Vagina (tissue), 2 donors: Measurements from ENCODE around the gene MSLN. TPM values are rescaled to one million over a fixed set of nuclear protein-coding genes. Genes with fewer than 3 reads are reported as not detected.

Experiments used
- DNase-seq, 2 donors: peaks; one replicate each; pipeline ENCODE4 v3.0.0-alpha.2; 2017; ENCODE audit errors: extremely low spot score in 2 of 2
- H3K27ac ChIP-seq: fragments of 200-600 bp; sonication (generic); one replicate; pipeline ENCODE4 v1.5.1; 2019
- H3K27me3 ChIP-seq: fragments of 200-600 bp; sonication (generic); one replicate; pipeline ENCODE4 v1.5.1; 2019
- H3K36me3 ChIP-seq, 2 donors: fragments of 200-600 bp; sonication (generic); one replicate each; pipeline ENCODE4 v1.5.1; 2017 to 2019
- H3K4me1 ChIP-seq: fragments of 200-600 bp; sonication (generic); one replicate; pipeline ENCODE4 v1.5.1; 2019
- H3K4me3 ChIP-seq, 2 donors: fragments of 200-600 bp; sonication (generic); 1 replicate in 1 of 2; 2 replicates in 1 of 2; pipeline ENCODE4 v1.5.1; 2016 to 2019
- H3K9me3 ChIP-seq: fragments of 200-600 bp; sonication (generic); one replicate; pipeline ENCODE4 v1.5.1; 2019
- POLR2A ChIP-seq, 2 donors: fragments of 450-650 bp; IDR thresholded peaks; one replicate each; pipeline ENCODE4 v1.6.1; 2017; ENCODE audit warnings: antibody characterized with exemption in 2 of 2, mild to moderate bottlenecking in 2 of 2, moderate library complexity in 2 of 2
- POLR2AphosphoS5 ChIP-seq, 2 donors: sonication (generic); formaldehyde crosslinking; IDR thresholded peaks; one replicate each; pipeline ENCODE4 v1.9.0; 2017; ENCODE audit warnings: antibody characterized with exemption in 2 of 2, mild to moderate bottlenecking in 2 of 2, low read depth in 1 of 2; ENCODE audit not compliant: insufficient read depth in 1 of 2
- intact Hi-C: fragments of 100-400 bp; cut with DNase I; formaldehyde crosslinking; loops from one replicate; pipeline ENCODE4 v1.15.1; 2023
- total RNA-seq: library from RNA; depleted of rRNA; stranded (reverse); fragments of >200 nt; gene quantifications from one replicate; pipeline ENCODE4 v1.2.3, GENCODE V29; 2016
- TF ChIP-seq, protein P1 (sequence below), 3 experiments: fragments of 450-650 bp in 2 of 3; fragments of 200-600 bp in 1 of 3; sonication (generic) in 1 of 3; IDR thresholded peaks; one replicate each; pipeline ENCODE4 v1.5.1; 2017 to 2019; ENCODE audit warnings: antibody characterized with exemption in 3 of 3, mild to moderate bottlenecking in 2 of 3, moderate library complexity in 2 of 3

The MSLN gene
- total RNA-seq, 1 donor from 2014 or later: not detected

DNA sequence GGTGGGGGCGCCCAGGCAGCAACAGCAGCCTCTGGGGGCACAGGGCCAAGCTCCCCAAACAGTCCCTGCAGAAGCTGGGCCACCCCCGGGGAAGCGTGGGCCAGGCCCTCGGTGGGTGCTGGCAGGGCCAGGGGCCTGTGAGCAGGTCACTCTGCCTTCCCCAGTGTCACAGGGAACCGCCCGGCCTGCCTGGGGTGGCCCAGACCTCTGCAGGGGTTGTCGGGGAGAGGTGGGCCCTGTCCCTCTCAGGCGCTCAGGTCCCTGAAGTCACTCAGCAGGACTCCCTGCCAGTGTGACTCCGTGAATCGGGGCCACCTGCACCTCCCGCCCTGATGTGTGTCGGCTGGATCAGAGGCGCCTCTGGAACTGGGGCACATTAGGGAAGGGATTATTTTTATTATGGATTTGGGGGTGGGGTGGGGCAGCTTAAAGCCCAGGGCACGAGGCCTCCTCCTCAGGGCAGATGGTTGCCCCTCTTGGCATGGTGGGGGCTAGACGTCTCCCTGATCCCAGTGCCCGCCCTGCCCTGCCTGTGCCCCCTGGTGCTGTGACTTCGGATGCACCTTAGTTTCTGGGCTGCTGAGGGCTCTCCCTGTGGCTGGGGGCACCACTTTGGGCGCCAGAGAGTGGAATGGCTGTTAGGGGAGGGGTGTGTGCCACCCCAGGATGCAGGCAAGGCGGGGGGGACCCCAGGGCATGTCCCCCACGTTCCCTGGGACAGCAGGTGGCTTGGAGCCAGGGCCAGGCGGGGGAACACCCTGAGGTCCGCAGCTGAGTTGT is 41.2 kb downstream of the MSLN start:
- no peak overlapping the region for H3K27ac ChIP-seq
- H3K4me3 ChIP-seq: no peak overlapping the region
- H3K9me3 ChIP-seq: no peaks in the 10 kb centered on the region
- DNase-seq: no peak
- H3K4me1 ChIP-seq: peaks cover 13% of the 10 kb centered on the region
- intact Hi-C loops: no loop called here
- TF ChIP-seq POLR2AphosphoS5 (IDR thresholded peaks at IDR 0.05; ENCODE audit: insufficient read depth in 1 of 2, low read depth in 1 of 2): no peak
- TF ChIP-seq POLR2A (IDR thresholded peaks at IDR 0.05): no peak
- TF ChIP-seq, protein P1, sequence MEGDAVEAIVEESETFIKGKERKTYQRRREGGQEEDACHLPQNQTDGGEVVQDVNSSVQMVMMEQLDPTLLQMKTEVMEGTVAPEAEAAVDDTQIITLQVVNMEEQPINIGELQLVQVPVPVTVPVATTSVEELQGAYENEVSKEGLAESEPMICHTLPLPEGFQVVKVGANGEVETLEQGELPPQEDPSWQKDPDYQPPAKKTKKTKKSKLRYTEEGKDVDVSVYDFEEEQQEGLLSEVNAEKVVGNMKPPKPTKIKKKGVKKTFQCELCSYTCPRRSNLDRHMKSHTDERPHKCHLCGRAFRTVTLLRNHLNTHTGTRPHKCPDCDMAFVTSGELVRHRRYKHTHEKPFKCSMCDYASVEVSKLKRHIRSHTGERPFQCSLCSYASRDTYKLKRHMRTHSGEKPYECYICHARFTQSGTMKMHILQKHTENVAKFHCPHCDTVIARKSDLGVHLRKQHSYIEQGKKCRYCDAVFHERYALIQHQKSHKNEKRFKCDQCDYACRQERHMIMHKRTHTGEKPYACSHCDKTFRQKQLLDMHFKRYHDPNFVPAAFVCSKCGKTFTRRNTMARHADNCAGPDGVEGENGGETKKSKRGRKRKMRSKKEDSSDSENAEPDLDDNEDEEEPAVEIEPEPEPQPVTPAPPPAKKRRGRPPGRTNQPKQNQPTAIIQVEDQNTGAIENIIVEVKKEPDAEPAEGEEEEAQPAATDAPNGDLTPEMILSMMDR (IDR thresholded peaks at IDR 0.05): no peak
- H3K27me3 ChIP-seq: no peaks in the 10 kb centered on the region
- H3K36me3 ChIP-seq: no peaks in the 10 kb centered on the region

DNA sequence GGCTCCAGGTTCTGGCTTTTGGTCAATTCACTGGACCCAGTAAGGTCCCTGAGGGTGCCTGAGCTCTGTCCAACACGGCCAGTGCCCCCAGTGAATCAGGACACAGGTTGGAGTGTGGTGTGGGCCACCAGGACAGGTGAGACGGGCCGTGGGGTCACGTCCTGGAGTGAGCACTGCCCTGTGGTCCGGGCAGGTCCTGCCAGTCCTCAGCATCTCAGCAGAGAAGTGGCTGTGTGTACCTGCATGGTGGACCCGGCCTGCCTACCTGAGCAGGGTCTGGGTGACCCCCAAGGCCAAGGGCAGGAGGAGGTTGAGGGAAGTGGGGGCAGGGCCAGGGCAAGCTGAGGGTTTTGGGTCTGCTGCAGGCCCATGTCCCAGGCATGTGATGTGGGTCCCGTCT is 41.9 kb downstream of the MSLN start:
- TF ChIP-seq POLR2A (IDR thresholded peaks at IDR 0.05) (no peak), POLR2AphosphoS5 (IDR thresholded peaks at IDR 0.05; ENCODE audit: insufficient read depth in 1 of 2, low read depth in 1 of 2) (no peak)
- TF ChIP-seq, protein P1 (IDR thresholded peaks at IDR 0.05): no peak
- H3K27me3 ChIP-seq: no peaks in the 10 kb centered on the region
- intact Hi-C loops: no loop called here
- H3K36me3 ChIP-seq: no peaks in the 10 kb centered on the region
- no peak for DNase-seq
- H3K4me3 ChIP-seq: no peak overlapping the region
- H3K9me3 ChIP-seq: no peaks in the 10 kb centered on the region
- H3K4me1 ChIP-seq: peaks cover 13% of the 10 kb centered on the region
- H3K27ac ChIP-seq: no peak overlapping the region

DNA sequence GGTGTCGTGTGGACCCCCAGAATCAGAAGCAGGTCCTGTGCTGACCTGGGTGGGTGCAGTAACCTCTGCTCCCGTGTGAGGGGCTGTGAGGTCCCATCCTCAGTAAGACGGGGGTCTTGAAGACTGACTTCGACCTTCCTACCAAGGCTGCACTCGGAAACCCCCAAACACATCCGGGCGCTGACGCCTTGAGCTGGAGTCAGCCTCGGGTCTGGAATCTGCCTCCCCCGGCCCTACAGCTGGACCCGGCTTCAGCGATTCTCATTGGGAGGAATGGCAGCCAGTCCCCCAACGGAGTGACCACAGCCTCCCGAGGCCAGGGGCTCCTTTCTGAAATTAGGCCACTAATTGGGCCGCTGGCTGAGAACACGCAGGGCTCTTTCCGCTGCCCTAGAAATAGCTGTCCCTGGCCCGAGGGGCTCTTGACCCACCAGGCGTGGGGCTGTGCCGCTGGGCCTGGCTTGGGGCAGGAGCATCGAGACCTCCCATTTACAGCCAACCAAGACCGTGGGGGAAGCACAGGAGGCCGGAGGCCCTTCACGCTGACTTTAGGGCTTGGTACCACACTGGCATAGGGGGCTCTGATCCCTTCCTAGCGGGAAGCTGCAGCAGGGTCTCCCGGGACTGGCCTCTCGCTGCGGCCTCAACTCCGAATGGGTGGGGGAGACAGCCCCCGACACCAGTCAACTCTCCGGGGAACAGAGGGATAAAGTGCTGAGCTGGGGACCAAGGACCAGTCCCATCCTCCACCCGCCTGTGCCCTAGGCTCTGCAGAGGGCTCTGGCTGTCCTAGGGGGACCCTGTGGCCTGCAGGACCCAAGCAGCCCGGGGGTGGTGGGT is 42.6 kb downstream of the MSLN start:
- TF ChIP-seq, protein P1 (IDR thresholded peaks at IDR 0.05): no peak
- TF ChIP-seq POLR2AphosphoS5 (IDR thresholded peaks at IDR 0.05; ENCODE audit: insufficient read depth in 1 of 2, low read depth in 1 of 2) (no peak), POLR2A (IDR thresholded peaks at IDR 0.05) (no peak)
- intact Hi-C loops: no loop called here

DNA sequence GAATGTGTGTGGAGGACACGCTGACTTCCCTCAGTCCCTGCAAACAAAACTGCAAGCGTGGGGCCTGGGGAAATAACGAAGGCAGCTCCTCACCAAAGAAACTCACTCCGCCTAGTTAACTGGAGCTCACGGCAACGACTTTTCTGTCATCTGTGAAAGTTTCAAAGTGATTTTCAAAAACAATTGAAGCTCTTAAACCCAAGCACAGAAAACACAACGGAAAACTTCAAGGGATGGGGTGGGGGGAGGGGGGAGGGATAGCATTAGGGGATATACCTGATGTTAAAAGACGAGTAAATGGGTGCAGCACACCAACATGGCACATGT is 43.2 kb downstream of the MSLN start:
- Histone ChIP-seq H3K27me3 (no peaks in the 10 kb centered on the region), H3K27ac (no peak overlapping the region), H3K36me3 (no peaks in the 10 kb centered on the region), H3K9me3 (no peaks in the 10 kb centered on the region), H3K4me3 (no peak overlapping the region), H3K4me1 (peaks cover 22% of the 10 kb centered on the region)
- DNase-seq: no peak
- TF ChIP-seq, protein P1 (IDR thresholded peaks at IDR 0.05): no peak
- no peak for TF ChIP-seq POLR2A (IDR thresholded peaks at IDR 0.05)
- TF ChIP-seq POLR2AphosphoS5 (IDR thresholded peaks at IDR 0.05; ENCODE audit: insufficient read depth in 1 of 2, low read depth in 1 of 2): no peak
- intact Hi-C loops: no loop called here

More for the DNA sequence above, 42.6 kb downstream of the MSLN start:
- Histone ChIP-seq H3K4me1 (peaks cover 17% of the 10 kb centered on the region), H3K27me3 (no peaks in the 10 kb centered on the region), H3K4me3 (no peak overlapping the region), H3K27ac (no peak overlapping the region), H3K36me3 (no peaks in the 10 kb centered on the region), H3K9me3 (no peaks in the 10 kb centered on the region)
- DNase-seq: no peak
